Measurements from ENCODE around the gene MYO1E.
A peak's percentile ranks its signal among the peaks of the same experiment; 100 is the strongest.

The MYO1E gene

GRCh38 chr15:59349680-59350420, 22.8 kb downstream of the MYO1E start:
- Histone ChIP-seq H3K27me3 (ENCODE audit: low read length) (no peaks in the 10 kb centered on the region), H3F3A (ENCODE audit: insufficient read depth) (peaks cover 20% of the 10 kb centered on the region), H3K36me3 (ENCODE audit: low read length) (peaks cover 3% of the 10 kb centered on the region; the same call in 1 of the 2 replicates), H4K20me1 (ENCODE audit: low read depth, low read length) (peaks cover 49% of the 10 kb centered on the region), H3K4me3 (ENCODE audit: insufficient read depth, low read length, poor library complexity, severe bottlenecking) (no peak overlapping the region), H3K27ac (ENCODE audit: low read depth, low read length) (peak overlapping the region; percentile 12; the same call in 1 of the 2 replicates), H3K9me3 (ENCODE audit: insufficient read depth, low read length) (no peaks in the 10 kb centered on the region), H3K9ac (ENCODE audit: low read length) (no peak overlapping the region), H3K4me2 (ENCODE audit: low read depth, low read length, poor library complexity, severe bottlenecking) (peak overlapping the region; percentile 13), H2AFZ (ENCODE audit: low read depth, low read length, severe bottlenecking) (no peak overlapping the region), H3K9me2 (replicated peaks; ENCODE audit: insufficient read depth, low read length) (no peaks in the 10 kb centered on the region), H3K79me2 (ENCODE audit: insufficient read depth, low read length) (peaks cover 100% of the 10 kb centered on the region)
- TF ChIP-seq CTCF (IDR thresholded peaks at IDR 0.05; ENCODE audit: insufficient read depth, low read length, poor library complexity, severe bottlenecking) (no peak), EZH2phosphoT487 (conservative IDR thresholded peaks at IDR 0.05; ENCODE audit: low read length) (no peak)

DNA sequence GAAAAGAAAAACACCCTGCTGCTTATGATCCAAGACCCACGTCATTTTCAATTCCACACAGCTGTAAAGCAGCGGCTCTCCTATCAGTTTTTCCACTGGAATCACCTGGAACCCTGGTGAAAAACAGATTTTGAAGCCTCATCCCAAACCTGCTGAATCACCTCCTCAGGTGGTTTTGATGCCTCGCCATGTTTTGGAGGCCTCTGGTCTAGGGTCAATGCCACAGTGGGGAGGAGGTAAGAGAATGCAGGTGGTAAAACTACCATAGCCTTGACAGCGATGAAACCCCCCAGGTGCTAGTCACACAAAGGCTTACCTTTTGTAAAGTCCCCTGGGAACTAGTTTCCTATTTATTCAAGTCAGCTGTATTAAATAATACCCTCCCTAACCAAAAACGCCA, 24.8 kb downstream of the MYO1E start:
- Histone ChIP-seq H3K9me3 (ENCODE audit: insufficient read depth, low read length) (no peaks in the 10 kb centered on the region), H3K4me3 (ENCODE audit: insufficient read depth, low read length, poor library complexity, severe bottlenecking) (no peak overlapping the region), H3K36me3 (ENCODE audit: low read length) (peaks cover 3% of the 10 kb centered on the region; the same call in 1 of the 2 replicates), H3K9me2 (replicated peaks; ENCODE audit: insufficient read depth, low read length) (no peaks in the 10 kb centered on the region), H2AFZ (ENCODE audit: low read depth, low read length, severe bottlenecking) (no peak overlapping the region), H3K27ac (ENCODE audit: low read depth, low read length) (peak overlapping the region; percentile 9; the same call in 1 of the 2 replicates), H3K27me3 (ENCODE audit: low read length) (no peaks in the 10 kb centered on the region), H3F3A (ENCODE audit: insufficient read depth) (peaks cover 21% of the 10 kb centered on the region), H4K20me1 (ENCODE audit: low read depth, low read length) (peaks cover 62% of the 10 kb centered on the region), H3K4me2 (ENCODE audit: low read depth, low read length, poor library complexity, severe bottlenecking) (no peak overlapping the region), H3K9ac (ENCODE audit: low read length) (no peak overlapping the region), H3K79me2 (ENCODE audit: insufficient read depth, low read length) (peaks cover 100% of the 10 kb centered on the region)
- TF ChIP-seq CTCF (IDR thresholded peaks at IDR 0.05; ENCODE audit: insufficient read depth, low read length, poor library complexity, severe bottlenecking) (no peak), EZH2phosphoT487 (conservative IDR thresholded peaks at IDR 0.05; ENCODE audit: low read length) (no peak)

DNA sequence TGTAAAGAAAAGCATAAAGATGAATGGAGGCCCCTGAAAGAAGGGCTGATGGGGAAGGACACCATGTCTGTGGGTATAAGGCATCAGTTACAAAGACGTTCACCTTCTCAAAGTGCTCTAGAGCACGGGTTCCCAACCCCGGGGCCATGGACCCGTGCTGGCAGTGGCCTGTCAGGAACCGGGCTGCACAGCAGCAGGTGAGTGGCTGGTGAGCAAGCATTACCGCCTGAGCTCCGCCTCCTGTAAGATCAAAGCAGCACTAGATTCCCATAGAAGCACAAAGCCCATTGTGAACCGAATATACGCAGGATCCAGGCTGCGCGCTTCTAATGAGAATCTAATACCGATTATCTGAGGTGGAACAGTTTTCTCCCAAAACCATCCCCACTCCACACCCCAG, 25.7 kb downstream of the MYO1E start:
- Histone ChIP-seq H3K9ac (ENCODE audit: low read length) (no peak overlapping the region), H3K9me2 (replicated peaks; ENCODE audit: insufficient read depth, low read length) (no peaks in the 10 kb centered on the region), H3F3A (ENCODE audit: insufficient read depth) (peaks cover 24% of the 10 kb centered on the region), H3K36me3 (ENCODE audit: low read length) (peaks cover 10% of the 10 kb centered on the region; the same call in 1 of the 2 replicates), H3K4me3 (ENCODE audit: insufficient read depth, low read length, poor library complexity, severe bottlenecking) (no peak overlapping the region), H2AFZ (ENCODE audit: low read depth, low read length, severe bottlenecking) (no peak overlapping the region), H3K9me3 (ENCODE audit: insufficient read depth, low read length) (no peaks in the 10 kb centered on the region), H3K27ac (ENCODE audit: low read depth, low read length) (no peak overlapping the region), H4K20me1 (ENCODE audit: low read depth, low read length) (peaks cover 66% of the 10 kb centered on the region), H3K4me2 (ENCODE audit: low read depth, low read length, poor library complexity, severe bottlenecking) (no peak overlapping the region), H3K27me3 (ENCODE audit: low read length) (no peaks in the 10 kb centered on the region), H3K79me2 (ENCODE audit: insufficient read depth, low read length) (peaks cover 100% of the 10 kb centered on the region)
- TF ChIP-seq EZH2phosphoT487 (conservative IDR thresholded peaks at IDR 0.05; ENCODE audit: low read length) (no peak), CTCF (IDR thresholded peaks at IDR 0.05; ENCODE audit: insufficient read depth, low read length, poor library complexity, severe bottlenecking) (no peak)
